ENCODE data around the gene NR6A1. TPM values are rescaled to one million over a fixed set of nuclear protein-coding genes. Genes with fewer than 3 reads are reported as not detected.

Gene NR6A1
- polyA plus RNA-seq, 1 donor from 2014 or later: 4.3 TPM

- no peak overlapping the region for H3K4me2 ChIP-seq (ENCODE audit: low read length)
Observed at GRCh38 chr9:124549016-124549415, 222.1 kb downstream of the NR6A1 start.

DNA sequence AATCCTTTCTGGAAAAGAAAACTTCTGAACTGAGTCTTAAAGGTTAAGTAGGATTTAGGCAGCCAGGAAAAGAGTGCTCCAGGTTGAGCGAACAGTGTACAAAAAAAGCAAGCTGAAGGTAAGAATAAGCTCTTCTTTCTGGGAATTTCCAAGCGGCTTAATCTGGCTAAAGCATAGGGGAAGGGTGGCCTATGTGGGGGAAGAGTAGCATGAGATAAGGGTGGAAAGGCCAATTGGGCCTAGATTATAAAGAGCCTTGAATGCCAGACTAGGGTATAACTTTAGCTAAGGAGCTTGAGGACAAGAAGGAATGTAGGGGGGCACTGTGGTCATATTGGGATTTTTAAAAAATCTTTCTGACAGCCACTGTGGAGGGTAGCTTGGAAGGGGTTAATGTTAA is 226.6 kb downstream of the NR6A1 start:
- no peaks in the 10 kb centered on the region for H3K9me2 ChIP-seq (ENCODE audit: insufficient read depth, low read length)
- H3K4me2 ChIP-seq (ENCODE audit: low read length): no peak overlapping the region
- H3K79me2 ChIP-seq (replicated peaks; ENCODE audit: insufficient read depth, low read length): no peaks in the 10 kb centered on the region
- no peak for TF ChIP-seq EP300 (conservative IDR thresholded peaks at IDR 0.05; ENCODE audit: poor library complexity, severe bottlenecking)
- TF ChIP-seq, protein P1, sequence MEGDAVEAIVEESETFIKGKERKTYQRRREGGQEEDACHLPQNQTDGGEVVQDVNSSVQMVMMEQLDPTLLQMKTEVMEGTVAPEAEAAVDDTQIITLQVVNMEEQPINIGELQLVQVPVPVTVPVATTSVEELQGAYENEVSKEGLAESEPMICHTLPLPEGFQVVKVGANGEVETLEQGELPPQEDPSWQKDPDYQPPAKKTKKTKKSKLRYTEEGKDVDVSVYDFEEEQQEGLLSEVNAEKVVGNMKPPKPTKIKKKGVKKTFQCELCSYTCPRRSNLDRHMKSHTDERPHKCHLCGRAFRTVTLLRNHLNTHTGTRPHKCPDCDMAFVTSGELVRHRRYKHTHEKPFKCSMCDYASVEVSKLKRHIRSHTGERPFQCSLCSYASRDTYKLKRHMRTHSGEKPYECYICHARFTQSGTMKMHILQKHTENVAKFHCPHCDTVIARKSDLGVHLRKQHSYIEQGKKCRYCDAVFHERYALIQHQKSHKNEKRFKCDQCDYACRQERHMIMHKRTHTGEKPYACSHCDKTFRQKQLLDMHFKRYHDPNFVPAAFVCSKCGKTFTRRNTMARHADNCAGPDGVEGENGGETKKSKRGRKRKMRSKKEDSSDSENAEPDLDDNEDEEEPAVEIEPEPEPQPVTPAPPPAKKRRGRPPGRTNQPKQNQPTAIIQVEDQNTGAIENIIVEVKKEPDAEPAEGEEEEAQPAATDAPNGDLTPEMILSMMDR (IDR thresholded peaks at IDR 0.05; ENCODE audit: poor library complexity, severe bottlenecking): no peak
- no peak for TF ChIP-seq MXI1 (conservative IDR thresholded peaks at IDR 0.05; ENCODE audit: poor library complexity, severe bottlenecking)
- no peak for TF ChIP-seq POLR2AphosphoS5 (IDR thresholded peaks at IDR 0.05)
- TF ChIP-seq TAF1 (IDR thresholded peaks at IDR 0.05; ENCODE audit: low read depth): no peak
- H3K9me3 ChIP-seq (ENCODE audit: low read length): no peaks in the 10 kb centered on the region
- no peak overlapping the region for H2AFZ ChIP-seq (ENCODE audit: low read depth, low read length)
- H3F3A ChIP-seq (ENCODE audit: insufficient read depth, low read length, poor library complexity, severe bottlenecking): no peaks in the 10 kb centered on the region
- no peaks in the 10 kb centered on the region for H3K36me3 ChIP-seq (ENCODE audit: insufficient read depth, low read length)
- no peaks in the 10 kb centered on the region for H4K20me1 ChIP-seq (ENCODE audit: insufficient read depth)
- H3K9ac ChIP-seq (ENCODE audit: low read length): no peak overlapping the region
- no peaks in the 10 kb centered on the region for H3K27me3 ChIP-seq (ENCODE audit: insufficient read depth, low read depth, low read length)
- no peak overlapping the region for H3K27ac ChIP-seq (ENCODE audit: low read length)
- no peak overlapping the region for H3K4me3 ChIP-seq (ENCODE audit: low read length)

More at GRCh38 chr9:124549016-124549415, 222.1 kb downstream of the NR6A1 start:
- Histone ChIP-seq H4K20me1 (ENCODE audit: insufficient read depth) (no peaks in the 10 kb centered on the region), H3K36me3 (ENCODE audit: insufficient read depth, low read length) (no peaks in the 10 kb centered on the region), H2AFZ (ENCODE audit: low read depth, low read length) (no peak overlapping the region), H3K27ac (ENCODE audit: low read length) (no peak overlapping the region), H3K9ac (ENCODE audit: low read length) (no peak overlapping the region), H3K27me3 (ENCODE audit: insufficient read depth, low read depth, low read length) (no peaks in the 10 kb centered on the region), H3K4me3 (ENCODE audit: low read length) (no peak overlapping the region), H3K9me3 (ENCODE audit: low read length) (no peaks in the 10 kb centered on the region), H3F3A (ENCODE audit: insufficient read depth, low read length, poor library complexity, severe bottlenecking) (no peaks in the 10 kb centered on the region), H3K79me2 (replicated peaks; ENCODE audit: insufficient read depth, low read length) (no peaks in the 10 kb centered on the region), H3K9me2 (ENCODE audit: insufficient read depth, low read length) (no peaks in the 10 kb centered on the region)
- TF ChIP-seq TAF1 (IDR thresholded peaks at IDR 0.05; ENCODE audit: low read depth): no peak
- no peak for TF ChIP-seq POLR2AphosphoS5 (IDR thresholded peaks at IDR 0.05)
- no peak for TF ChIP-seq REST (IDR thresholded peaks at IDR 0.05; ENCODE audit: borderline replicate concordance)
- TF ChIP-seq EP300 (conservative IDR thresholded peaks at IDR 0.05; ENCODE audit: poor library complexity, severe bottlenecking): no peak
- no peak for TF ChIP-seq MXI1 (conservative IDR thresholded peaks at IDR 0.05; ENCODE audit: poor library complexity, severe bottlenecking)
- no peak for TF ChIP-seq RAD21 (conservative IDR thresholded peaks at IDR 0.05)
- TF ChIP-seq SMC3 (conservative IDR thresholded peaks at IDR 0.05; ENCODE audit: poor library complexity): no peak
- TF ChIP-seq EZH2 (IDR thresholded peaks at IDR 0.05; ENCODE audit: borderline replicate concordance, insufficient read depth, low read length, poor library complexity, severe bottlenecking): no peak
- TF ChIP-seq, protein P1 (IDR thresholded peaks at IDR 0.05; ENCODE audit: poor library complexity, severe bottlenecking): no peak
